Osteoblast (primary cell): ENCODE data around the gene C2CD2. TPM values are rescaled to one million over a fixed set of nuclear protein-coding genes. Genes with fewer than 3 reads are reported as not detected.
A peak's percentile ranks its signal among the peaks of the same experiment; 100 is the strongest.

ENCODE experiments used
- DNase-seq: peaks from one replicate; pipeline ENCODE4 v3.0.0; 2011; ENCODE audit warnings: low spot score, mixed read lengths; ENCODE audit not compliant: insufficient read length; ENCODE audit errors: missing footprints
- H2AFZ ChIP-seq: 2 replicates; pipeline ENCODE4 v1.6.0; 2011; ENCODE audit warnings: mild to moderate bottlenecking, low read length
- H3K27ac ChIP-seq: 2 replicates; pipeline ENCODE4 v1.5.1; 2011; ENCODE audit warnings: mild to moderate bottlenecking, low read depth, low read length, moderate library complexity
- H3K27me3 ChIP-seq: 2 replicates; pipeline ENCODE4 v1.6.0; 2012; ENCODE audit warnings: mild to moderate bottlenecking, control low read depth, inconsistent platforms, low read length, moderate library complexity; ENCODE audit not compliant: insufficient read depth
- H3K36me3 ChIP-seq: 2 replicates; pipeline ENCODE4 v1.5.1; 2011; ENCODE audit warnings: mild to moderate bottlenecking, low read length, control low read depth, moderate library complexity; ENCODE audit not compliant: insufficient read depth
- H3K4me1 ChIP-seq: 2 replicates; pipeline ENCODE4 v1.5.1; 2011; ENCODE audit warnings: mild to moderate bottlenecking, low read length, control low read depth, moderate library complexity; ENCODE audit not compliant: insufficient read depth
- H3K4me2 ChIP-seq: 2 replicates; pipeline ENCODE4 v1.6.0; 2011; ENCODE audit warnings: mild to moderate bottlenecking, low read length; ENCODE audit not compliant: insufficient read depth
- H3K4me3 ChIP-seq: fragments of 200-600 bp; sonication (generic); 3 replicates; pipeline ENCODE4 v1.5.1; 2012; ENCODE audit warnings: mild to moderate bottlenecking, low read length, inconsistent platforms; ENCODE audit not compliant: insufficient read depth
- H3K79me2 ChIP-seq: 2 replicates; pipeline ENCODE4 v1.6.0; 2012; ENCODE audit warnings: mild to moderate bottlenecking, low read length, control low read depth, inconsistent platforms; ENCODE audit not compliant: insufficient read depth
- H3K9me3 ChIP-seq: 2 replicates; pipeline ENCODE4 v1.5.1; 2011; ENCODE audit warnings: low read depth, low read length, control low read depth
- H4K20me1 ChIP-seq: 2 replicates; pipeline ENCODE4 v1.6.0; 2012; ENCODE audit warnings: mild to moderate bottlenecking, low read length, control low read depth; ENCODE audit not compliant: insufficient read depth
- CTCF ChIP-seq: IDR thresholded peaks from 2 replicates; pipeline ENCODE4 v1.5.1; 2011; ENCODE audit warnings: mild to moderate bottlenecking, low read depth, low read length, moderate library complexity; ENCODE audit errors: extremely low read depth
- total RNA-seq: library from RNA; depleted of rRNA; stranded (reverse); fragments of >200 nt; gene quantifications from 2 replicates; pipeline ENCODE4 v1.2.3, GENCODE V29; 2012

C2CD2 gene
- total RNA-seq, 1 donor = 40.9 TPM

- H3K79me2 ChIP-seq = peaks cover 61% of the 10 kb centered on the region
- no peaks in the 10 kb centered on the region for H3K4me1 ChIP-seq
- no peak overlapping the region for H3K4me2 ChIP-seq
- H3K9me3 ChIP-seq = no peaks in the 10 kb centered on the region
- H3K4me3 ChIP-seq = no peak overlapping the region
- peaks cover 10% of the 10 kb centered on the region for H3K36me3 ChIP-seq
- no peak overlapping the region for H2AFZ ChIP-seq
- TF ChIP-seq CTCF = no peak
- no peaks in the 10 kb centered on the region for H3K27me3 ChIP-seq
- no peak for DNase-seq
- H4K20me1 ChIP-seq = peaks cover 5% of the 10 kb centered on the region
- no peak overlapping the region for H3K27ac ChIP-seq
Observed at GRCh38 chr21:41941941-41942340, 11.9 kb downstream of the C2CD2 start.

GRCh38 chr21:41940431-41940830, 13.4 kb downstream of the C2CD2 start:
- no peak for DNase-seq
- Histone ChIP-seq H3K4me1 (no peaks in the 10 kb centered on the region), H3K4me3 (no peak overlapping the region), H3K27me3 (no peaks in the 10 kb centered on the region), H3K36me3 (peaks cover 10% of the 10 kb centered on the region), H4K20me1 (peaks cover 5% of the 10 kb centered on the region), H3K27ac (no peak overlapping the region), H3K4me2 (no peak overlapping the region), H3K9me3 (no peaks in the 10 kb centered on the region), H2AFZ (no peak overlapping the region), H3K79me2 (peaks cover 46% of the 10 kb centered on the region)
- no peak for TF ChIP-seq CTCF

- no peaks in the 10 kb centered on the region for H3K9me3 ChIP-seq
- no peaks in the 10 kb centered on the region for H3K27me3 ChIP-seq
- TF ChIP-seq CTCF = no peak
- H4K20me1 ChIP-seq = peaks cover 5% of the 10 kb centered on the region
- peaks cover 42% of the 10 kb centered on the region for H3K79me2 ChIP-seq
- H3K4me1 ChIP-seq = no peaks in the 10 kb centered on the region
- peaks cover 10% of the 10 kb centered on the region for H3K36me3 ChIP-seq
- DNase-seq = no peak
- no peak overlapping the region for H2AFZ ChIP-seq
- no peak overlapping the region for H3K4me2 ChIP-seq
- H3K4me3 ChIP-seq = no peak overlapping the region
- no peak overlapping the region for H3K27ac ChIP-seq
Observed at GRCh38 chr21:41939391-41939790, 14.4 kb downstream of the C2CD2 start.

- Histone ChIP-seq H3K4me1 (peaks cover 26% of the 10 kb centered on the region), H3K4me3 (peak overlapping the region; percentile 66), H3K27me3 (no peaks in the 10 kb centered on the region), H3K9me3 (no peaks in the 10 kb centered on the region), H3K27ac (peak overlapping the region; percentile 87), H3K36me3 (no peaks in the 10 kb centered on the region), H2AFZ (peak overlapping the region; percentile 88), H3K4me2 (peak overlapping the region; percentile 83), H3K79me2 (peaks cover 20% of the 10 kb centered on the region), H4K20me1 (no peaks in the 10 kb centered on the region)
- TF ChIP-seq CTCF = peak; percentile 66
- DNase-seq = peak; percentile 73
Observed at GRCh38 chr21:41933313-41934079, 20.3 kb downstream of the C2CD2 start.
